Caco-2 (cell line): ENCODE results near the gene PTPN13. TPM values are rescaled to one million over a fixed set of nuclear protein-coding genes. Genes with fewer than 3 reads are reported as not detected.

Source experiments
- BruUV-seq: library from RNA; stranded (reverse); fragments of 400-500 nt; replicated peaks from 2 replicates; lab custom pipeline; 2021; lab: Mats Ljungman, UMichigan
- CTCF ChIA-PET: fragments of 300-600 bp; sonication (Branson Sonifier 250); formaldehyde crosslinking; loops from one replicate; lab custom pipeline; 2022; ENCODE audit warnings: antibody characterized with exemption; lab: Charles Lee
- POLR2A ChIA-PET: fragments of 300-600 bp; sonication (Branson Sonifier 250); formaldehyde crosslinking; loops from one replicate; lab custom pipeline; 2022; ENCODE audit warnings: antibody characterized with exemption; lab: Charles Lee
- DNase-seq, 2 experiments: peaks; one replicate each; pipeline versions ENCODE4 v3.0.0 to v3.0.0-alpha.2; 2020 to 2022
- H3K27me3 ChIP-seq: replicated peaks from 2 replicates; pipeline ENCODE4 v1.6.0; 2011; ENCODE audit warnings: low read length; ENCODE audit not compliant: control insufficient read depth, insufficient read depth
- H3K36me3 ChIP-seq: 2 replicates; pipeline ENCODE4 v1.5.1; 2011; ENCODE audit warnings: low read length; ENCODE audit not compliant: control insufficient read depth, insufficient read depth
- H3K4me1 ChIP-seq: fragments of 250-450 bp; sonication (Bioruptor Pico); 2 replicates; pipeline ENCODE4 v1.5.1; 2020; ENCODE audit warnings: mild to moderate bottlenecking
- H3K4me3 ChIP-seq: 2 replicates; pipeline ENCODE4 v1.5.1; 2011; ENCODE audit warnings: low read depth, mild to moderate bottlenecking, control low read depth, low read length
- H3K9me3 ChIP-seq: fragments of 250-450 bp; sonication (Bioruptor Pico); 2 replicates; pipeline ENCODE4 v1.5.1; 2020; ENCODE audit warnings: mild to moderate bottlenecking, moderate library complexity
- H3K27ac Mint-ChIP-seq: one replicate; pipeline ENCODE4 v1.8.0; 2022; ENCODE audit warnings: mixed read lengths; ENCODE audit not compliant: unreplicated experiment
- H3K27me3 Mint-ChIP-seq: one replicate; pipeline ENCODE4 v1.8.0; 2022; ENCODE audit warnings: mixed read lengths; ENCODE audit not compliant: insufficient read depth, unreplicated experiment
- H3K36me3 Mint-ChIP-seq: one replicate; pipeline ENCODE4 v1.8.0; 2022; ENCODE audit warnings: mild to moderate bottlenecking, mixed read lengths; ENCODE audit not compliant: insufficient read depth, unreplicated experiment
- H3K4me1 Mint-ChIP-seq: one replicate; pipeline ENCODE4 v1.8.0; 2022; ENCODE audit warnings: low read depth, mixed read lengths; ENCODE audit not compliant: unreplicated experiment
- H3K4me3 Mint-ChIP-seq: one replicate; pipeline ENCODE4 v1.8.0; 2022; ENCODE audit warnings: mild to moderate bottlenecking, moderate library complexity, mixed read lengths; ENCODE audit not compliant: unreplicated experiment
- H3K9me3 Mint-ChIP-seq: one replicate; pipeline ENCODE4 v1.8.0; 2022; ENCODE audit warnings: mixed read lengths; ENCODE audit not compliant: unreplicated experiment
- intact Hi-C: fragments of 100-400 bp; cut with micrococcal nuclease; formaldehyde crosslinking; loops from one replicate; pipeline ENCODE4 v1.10.0; 2022; ENCODE audit not compliant: unreplicated experiment
- total RNA-seq: library from RNA; stranded (reverse); gene quantifications from 2 replicates; pipeline ENCODE4 v1.2.3, GENCODE V29; 2022
- TF ChIP-seq, protein P1 (sequence below), 2 experiments: fragments of 200-600 bp in 1 of 2; IDR thresholded peaks; 1 replicate in 1 of 2; 2 replicates in 1 of 2; pipeline versions ENCODE4 v1.5.1 to v1.8.0; 2011 to 2022; ENCODE audit warnings: antibody characterized with exemption in 1 of 2, control low read depth in 1 of 2, inconsistent platforms in 1 of 2, low read depth in 1 of 2, low read length in 1 of 2, mild to moderate bottlenecking in 1 of 2, moderate library complexity in 1 of 2; ENCODE audit not compliant: insufficient read depth in 1 of 2, severe bottlenecking in 1 of 2, unreplicated experiment in 1 of 2

The PTPN13 gene
- total RNA-seq, 1 experiment from 2014 or later, result 12.1 TPM

DNA sequence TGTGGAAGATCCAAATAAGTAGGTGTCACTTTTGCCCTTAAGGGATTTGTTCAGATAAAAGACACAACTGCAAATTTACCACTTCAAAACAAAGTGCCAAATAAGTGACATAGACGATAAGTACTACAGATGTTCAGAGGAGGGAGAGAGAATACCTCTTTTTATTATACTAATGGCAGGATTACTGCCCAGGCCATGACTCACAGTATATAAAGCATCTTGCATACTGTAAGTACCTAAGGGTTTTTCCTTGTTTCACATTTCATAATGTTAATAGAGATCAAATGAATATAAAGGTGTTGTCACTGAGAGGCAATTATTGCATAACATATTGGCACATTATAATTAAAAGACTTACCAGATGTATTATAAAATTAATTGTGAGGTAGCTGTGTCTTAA, 46.4 kb downstream of the PTPN13 start:
- no peaks in the 10 kb centered on the region for H3K27me3 Mint-ChIP-seq
- Histone ChIP-seq H3K27me3 (no peaks in the 10 kb centered on the region), H3K36me3 (no peaks in the 10 kb centered on the region), H3K4me1 (no peaks in the 10 kb centered on the region), H3K4me3 (no peak overlapping the region), H3K9me3 (no peaks in the 10 kb centered on the region)
- CTCF ChIA-PET, result interaction anchor here (0.6 kb wide), 1 partner anchor 178 kb away, joined by 3 read pairs; no protein-coding TSS in a partner anchor
- no peak for DNase-seq
- no peak overlapping the region for H3K4me3 Mint-ChIP-seq
- intact Hi-C loops, result no loop called here
- no peaks in the 10 kb centered on the region for H3K9me3 Mint-ChIP-seq
- H3K4me1 Mint-ChIP-seq, result no peaks in the 10 kb centered on the region
- TF ChIP-seq, protein P1, sequence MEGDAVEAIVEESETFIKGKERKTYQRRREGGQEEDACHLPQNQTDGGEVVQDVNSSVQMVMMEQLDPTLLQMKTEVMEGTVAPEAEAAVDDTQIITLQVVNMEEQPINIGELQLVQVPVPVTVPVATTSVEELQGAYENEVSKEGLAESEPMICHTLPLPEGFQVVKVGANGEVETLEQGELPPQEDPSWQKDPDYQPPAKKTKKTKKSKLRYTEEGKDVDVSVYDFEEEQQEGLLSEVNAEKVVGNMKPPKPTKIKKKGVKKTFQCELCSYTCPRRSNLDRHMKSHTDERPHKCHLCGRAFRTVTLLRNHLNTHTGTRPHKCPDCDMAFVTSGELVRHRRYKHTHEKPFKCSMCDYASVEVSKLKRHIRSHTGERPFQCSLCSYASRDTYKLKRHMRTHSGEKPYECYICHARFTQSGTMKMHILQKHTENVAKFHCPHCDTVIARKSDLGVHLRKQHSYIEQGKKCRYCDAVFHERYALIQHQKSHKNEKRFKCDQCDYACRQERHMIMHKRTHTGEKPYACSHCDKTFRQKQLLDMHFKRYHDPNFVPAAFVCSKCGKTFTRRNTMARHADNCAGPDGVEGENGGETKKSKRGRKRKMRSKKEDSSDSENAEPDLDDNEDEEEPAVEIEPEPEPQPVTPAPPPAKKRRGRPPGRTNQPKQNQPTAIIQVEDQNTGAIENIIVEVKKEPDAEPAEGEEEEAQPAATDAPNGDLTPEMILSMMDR (IDR thresholded peaks at IDR 0.05; ENCODE audit: insufficient read depth in 1 of 2, low read depth in 1 of 2, low read length in 1 of 2, severe bottlenecking in 1 of 2, unreplicated experiment in 1 of 2), result no peak
- H3K36me3 Mint-ChIP-seq, result peaks cover 4% of the 10 kb centered on the region
- H3K27ac Mint-ChIP-seq, result no peak overlapping the region
- POLR2A ChIA-PET, result no interaction called here
- BruUV-seq, result no TSS peak

DNA sequence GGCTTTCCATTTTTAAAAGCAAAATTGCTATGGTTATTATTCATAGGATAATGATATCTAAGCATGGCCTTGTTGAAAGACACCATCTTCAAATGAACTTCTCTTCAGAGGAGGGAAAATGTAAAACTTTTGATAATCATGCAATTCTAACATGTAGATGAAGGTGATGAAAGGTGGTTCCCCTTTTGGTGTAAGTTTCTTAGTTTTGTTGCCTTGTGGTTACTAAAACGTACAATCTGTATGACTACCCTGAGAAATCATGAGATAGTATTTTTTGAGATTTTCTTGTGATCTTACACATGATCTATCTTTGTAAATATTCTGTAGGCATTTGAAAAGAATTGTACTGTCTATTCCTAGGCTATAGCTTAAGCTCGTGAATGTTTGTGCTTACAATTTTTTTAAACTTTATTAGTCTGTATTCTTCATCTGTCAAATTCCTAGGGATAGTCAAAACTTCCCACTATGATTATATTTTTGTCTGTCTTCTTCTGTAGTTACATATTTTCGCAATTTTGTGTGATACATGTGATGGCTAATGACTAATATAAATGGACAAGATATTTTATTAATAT, 47.5 kb downstream of the PTPN13 start:
- no TSS peak for BruUV-seq
- Mint-ChIP-seq H3K27me3 (no peaks in the 10 kb centered on the region), H3K27ac (no peak overlapping the region), H3K4me1 (no peaks in the 10 kb centered on the region), H3K9me3 (no peaks in the 10 kb centered on the region), H3K36me3 (peaks cover under 1% of the 10 kb centered on the region), H3K4me3 (no peak overlapping the region)
- DNase-seq, result no peak
- intact Hi-C loops, result no loop called here
- Histone ChIP-seq H3K27me3 (no peaks in the 10 kb centered on the region), H3K4me3 (no peak overlapping the region), H3K9me3 (no peaks in the 10 kb centered on the region), H3K36me3 (no peaks in the 10 kb centered on the region), H3K4me1 (no peaks in the 10 kb centered on the region)
- TF ChIP-seq, protein P1 (IDR thresholded peaks at IDR 0.05; ENCODE audit: insufficient read depth in 1 of 2, low read depth in 1 of 2, low read length in 1 of 2, severe bottlenecking in 1 of 2, unreplicated experiment in 1 of 2), result no peak
- POLR2A ChIA-PET, result no interaction called here
- CTCF ChIA-PET, result no interaction called here

DNA sequence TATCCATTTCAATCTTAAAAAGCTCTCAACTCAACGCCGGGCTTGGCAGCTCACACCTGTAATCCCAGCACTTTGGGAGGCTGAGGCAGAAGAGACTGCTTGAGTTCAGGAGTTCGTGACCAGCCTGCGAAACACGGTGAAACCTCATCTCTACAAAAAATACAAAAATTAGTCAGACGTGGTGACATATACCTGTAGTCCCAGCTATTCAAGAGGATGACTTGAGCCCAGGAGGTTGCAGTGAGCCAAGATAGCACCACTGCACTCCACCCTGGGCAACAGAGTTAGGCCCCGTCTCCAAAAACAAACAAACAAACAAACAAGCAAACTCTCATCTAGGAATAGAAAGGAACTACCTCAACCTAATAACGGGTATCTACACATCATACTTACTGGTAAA, 50.8 kb downstream of the PTPN13 start:
- Mint-ChIP-seq H3K27me3 (no peaks in the 10 kb centered on the region), H3K27ac (no peak overlapping the region)
- POLR2A ChIA-PET, result no interaction called here

More for the DNA sequence above, 50.8 kb downstream of the PTPN13 start:
- no TSS peak for BruUV-seq
- Histone ChIP-seq H3K4me3 (no peak overlapping the region), H3K27me3 (no peaks in the 10 kb centered on the region), H3K36me3 (no peaks in the 10 kb centered on the region), H3K4me1 (no peaks in the 10 kb centered on the region), H3K9me3 (0 out of 2 replicates have a peak, but pooled peaks cover 4% of the 10 kb centered on the region)
- H3K4me1 Mint-ChIP-seq, result no peaks in the 10 kb centered on the region
- no peaks in the 10 kb centered on the region for H3K9me3 Mint-ChIP-seq
- H3K36me3 Mint-ChIP-seq, result no peaks in the 10 kb centered on the region
- intact Hi-C loops, result no loop called here
- TF ChIP-seq, protein P1 (IDR thresholded peaks at IDR 0.05; ENCODE audit: insufficient read depth in 1 of 2, low read depth in 1 of 2, low read length in 1 of 2, severe bottlenecking in 1 of 2, unreplicated experiment in 1 of 2), result no peak
- DNase-seq, result no peak
- H3K4me3 Mint-ChIP-seq, result no peak overlapping the region
- CTCF ChIA-PET, result no interaction called here
